Stimulated activated naive CD4-positive, alpha-beta T cell (primary cell): Measurements from ENCODE around the gene CUBN.

ENCODE experiments used
- DNase-seq, 6 experiments: peaks; one replicate each; lab custom pipeline; 2025; lab: John Stamatoyannopoulos, UW

CUBN gene

DNA sequence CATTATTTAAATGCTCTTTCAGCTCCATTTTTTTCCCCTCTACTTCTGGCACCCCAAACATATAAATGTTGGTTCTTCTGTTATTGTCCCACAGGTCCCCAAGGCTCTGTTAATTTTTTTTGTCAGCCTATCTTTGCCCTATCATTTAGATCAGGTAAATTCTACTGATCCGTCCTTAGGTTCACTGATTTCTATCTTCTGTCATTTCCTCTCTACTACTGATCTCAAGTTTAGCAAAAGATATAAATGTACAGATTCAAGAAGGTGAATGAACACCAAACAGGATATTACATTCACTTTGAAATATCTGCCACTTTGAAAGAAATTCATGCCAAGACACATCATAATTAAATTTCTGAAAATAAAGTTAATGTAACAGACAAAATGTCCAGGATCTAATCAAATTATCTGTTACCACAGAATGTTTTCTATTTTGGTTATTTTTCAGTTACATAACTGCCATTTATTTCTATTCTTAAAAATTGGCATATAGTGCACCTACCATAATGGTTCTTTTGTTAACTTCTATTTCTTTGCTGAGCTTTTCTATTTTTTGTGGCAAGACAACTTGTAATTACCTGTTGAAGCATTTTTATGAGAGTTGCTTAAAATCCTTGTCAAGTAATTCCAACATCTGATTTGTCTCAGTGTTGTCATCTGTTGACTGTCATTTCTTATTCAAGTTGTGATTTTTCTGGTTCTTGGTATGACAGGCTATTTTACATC, 12.1 kb upstream of the CUBN start:
- peak in 1 of 6 experiments; percentile 3 for DNase-seq

DNA sequence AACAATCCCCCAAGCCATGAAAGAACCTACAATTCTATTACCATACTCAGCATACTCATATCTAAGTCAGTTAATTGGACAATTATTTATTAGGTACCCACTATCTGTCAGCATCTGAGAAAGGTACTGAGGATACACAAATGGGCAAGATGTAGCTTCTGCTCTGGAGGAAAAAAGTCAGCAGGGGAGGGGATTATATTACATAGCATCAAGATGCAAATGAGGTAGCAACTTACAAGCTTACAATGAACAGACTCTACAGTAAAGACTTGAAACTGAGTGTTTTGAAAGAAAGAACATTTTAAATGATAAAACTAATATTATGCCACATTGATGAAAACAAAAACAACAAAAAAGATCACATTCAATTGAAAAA, 10.8 kb upstream of the CUBN start:
- DNase-seq, result no peak

DNA sequence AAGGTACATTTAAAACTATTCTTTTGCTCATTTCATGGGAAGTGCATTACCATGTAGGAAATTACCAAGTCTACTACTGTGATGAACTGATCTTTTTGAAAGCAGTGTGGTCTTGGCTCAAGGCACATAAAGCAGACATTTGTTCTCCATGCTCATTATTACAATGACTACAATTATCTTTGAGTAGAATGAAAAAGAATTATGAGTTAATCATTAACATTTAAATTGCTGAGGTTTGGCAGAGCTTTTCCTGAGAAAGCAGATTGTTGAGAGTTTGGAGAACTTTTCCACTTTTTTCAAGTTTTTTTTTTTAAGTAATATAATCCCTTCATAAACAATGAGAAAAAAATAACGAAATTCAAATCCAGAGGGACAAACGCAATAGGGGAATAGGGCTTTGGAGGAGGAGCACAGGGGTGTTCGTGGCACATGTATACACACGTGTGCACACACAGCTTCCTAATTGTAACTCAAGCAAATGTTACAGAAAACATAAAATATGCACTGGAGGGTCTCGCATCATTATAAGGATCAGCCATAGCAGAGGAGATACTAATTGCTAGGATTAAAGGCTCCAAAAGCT, 8.9 kb upstream of the CUBN start:
- no peak for DNase-seq

DNA sequence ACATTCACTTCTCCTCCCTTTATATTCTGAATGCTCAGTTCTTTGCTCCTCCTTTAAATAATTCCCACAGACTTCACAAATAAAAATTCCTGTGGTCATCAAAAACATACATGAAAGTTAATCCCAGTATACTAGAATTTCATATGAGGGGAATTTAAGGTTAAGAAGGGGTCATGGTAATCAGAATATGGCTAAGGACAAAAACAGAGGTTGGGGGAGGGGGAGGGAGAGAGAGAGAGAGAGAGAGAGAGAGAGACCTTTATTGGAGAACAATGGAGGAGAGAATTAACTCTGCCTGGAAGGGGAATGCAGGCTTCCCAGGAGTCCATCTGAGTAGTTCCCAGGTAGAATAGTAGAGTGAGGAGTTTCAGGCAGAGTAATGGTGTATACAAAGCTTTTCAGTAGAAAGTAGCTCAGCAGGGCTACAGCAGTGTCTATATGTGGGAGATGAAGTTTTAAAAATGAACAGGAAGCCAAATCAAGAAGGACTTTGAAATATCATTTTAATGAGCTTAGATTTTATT, 5.2 kb upstream of the CUBN start:
- no peak for DNase-seq

DNA sequence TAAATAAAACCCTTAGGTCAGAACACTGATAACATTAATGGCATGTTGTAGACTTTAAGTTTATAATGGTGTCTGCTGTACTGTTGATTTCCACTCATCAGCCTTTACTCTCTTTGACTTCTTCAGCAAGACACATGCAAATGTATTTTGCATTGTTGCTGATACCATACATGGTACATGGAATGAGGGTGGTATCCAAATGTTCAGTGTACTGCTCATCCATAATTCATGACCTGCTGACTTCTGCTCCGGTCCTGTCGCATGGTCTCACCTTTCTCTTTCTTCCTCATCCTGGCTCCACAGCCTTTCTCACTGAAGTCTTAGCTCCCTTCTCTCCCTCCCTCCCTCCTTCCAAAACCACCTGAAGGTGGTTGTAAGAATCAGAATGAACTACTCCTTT, 4.7 kb upstream of the CUBN start:
- DNase-seq, result no peak

DNA sequence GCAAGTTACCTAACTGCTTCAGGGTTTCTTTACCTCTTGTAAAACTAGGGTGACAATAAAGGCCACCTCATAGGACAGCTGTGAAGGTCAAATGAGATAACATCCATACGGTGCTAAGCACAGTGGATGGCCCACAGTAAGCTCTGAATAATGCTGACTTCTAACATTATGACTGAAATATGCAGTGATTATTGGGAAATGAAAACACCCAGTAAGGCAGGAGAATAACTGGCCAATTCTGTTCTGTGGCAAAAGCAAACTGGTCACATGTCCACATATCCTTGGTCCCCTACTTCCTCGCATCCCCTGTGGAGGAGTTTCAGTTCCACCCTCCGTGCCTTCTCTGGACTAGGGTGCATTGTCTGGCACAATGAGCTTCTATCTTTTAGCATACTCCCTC, 1.4 kb downstream of the CUBN start:
- no peak for DNase-seq

DNA sequence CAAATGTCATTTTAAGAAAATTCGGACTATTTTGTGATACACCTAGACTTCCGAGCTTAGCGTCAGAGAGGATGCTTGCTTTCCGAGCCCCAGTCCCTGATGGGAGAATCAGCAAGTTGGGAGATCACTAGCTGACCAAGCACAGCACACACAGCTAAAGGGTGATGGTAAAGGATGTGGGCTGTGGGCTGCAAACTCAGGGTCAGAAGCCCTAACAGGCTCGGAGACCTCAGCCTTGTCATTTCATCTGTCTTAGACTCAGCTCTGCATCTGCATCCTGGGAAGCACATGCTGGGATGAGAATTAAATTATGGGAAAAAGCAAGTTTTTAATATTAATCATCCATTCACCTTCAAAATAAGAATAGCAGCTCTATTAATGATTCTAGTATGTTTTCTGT, 3.3 kb downstream of the CUBN start:
- no peak for DNase-seq

DNA sequence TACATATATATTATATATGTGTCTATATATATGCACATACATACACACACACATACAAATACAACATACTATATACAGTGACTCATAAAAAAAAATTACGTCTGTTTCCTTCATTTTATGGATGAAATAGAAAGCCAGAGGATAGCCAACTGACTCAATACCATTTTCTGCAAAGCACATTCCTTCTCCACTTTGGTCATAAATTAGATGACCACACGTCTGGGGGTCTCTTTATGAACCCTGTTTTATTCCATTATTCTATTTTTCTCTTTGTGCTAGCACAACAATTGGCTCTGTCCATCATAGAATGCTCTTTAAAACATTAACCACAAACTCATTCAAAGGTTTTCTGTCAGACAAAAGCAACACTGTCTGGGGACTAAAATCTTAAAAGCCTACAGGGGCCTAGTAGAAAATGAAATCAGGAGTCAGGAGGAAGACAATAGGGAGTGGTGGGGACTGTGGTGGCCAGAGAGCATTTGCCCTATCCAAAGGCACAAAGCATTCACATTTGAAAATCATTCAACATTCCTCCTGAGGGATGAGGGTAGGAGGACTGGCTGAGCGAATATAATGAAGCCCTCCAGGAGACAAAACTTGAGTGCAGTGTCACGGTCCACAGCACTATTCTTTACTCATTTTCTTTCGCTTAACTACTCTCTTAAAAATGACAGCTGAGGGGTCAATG, 4.3 kb downstream of the CUBN start:
- no peak for DNase-seq

DNA sequence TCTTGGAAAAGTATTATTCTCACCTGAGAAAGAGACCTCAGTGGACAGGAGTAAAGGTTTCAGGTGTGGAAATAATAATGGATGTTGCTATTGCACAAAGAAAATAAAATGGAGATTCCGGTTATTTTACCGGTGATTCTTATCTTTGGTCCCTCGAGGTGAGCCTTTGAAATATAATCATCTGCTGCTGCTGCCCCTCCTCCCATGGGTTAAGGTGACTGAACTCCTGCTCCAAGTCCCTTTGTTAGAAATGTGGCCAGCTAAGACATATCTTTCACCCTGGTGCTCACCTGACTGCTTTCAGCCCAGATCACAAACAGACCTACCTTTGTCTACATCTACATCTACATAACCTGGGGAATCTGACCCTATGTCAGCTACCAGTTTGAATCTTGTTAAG, 5.7 kb downstream of the CUBN start:
- DNase-seq, result no peak

DNA sequence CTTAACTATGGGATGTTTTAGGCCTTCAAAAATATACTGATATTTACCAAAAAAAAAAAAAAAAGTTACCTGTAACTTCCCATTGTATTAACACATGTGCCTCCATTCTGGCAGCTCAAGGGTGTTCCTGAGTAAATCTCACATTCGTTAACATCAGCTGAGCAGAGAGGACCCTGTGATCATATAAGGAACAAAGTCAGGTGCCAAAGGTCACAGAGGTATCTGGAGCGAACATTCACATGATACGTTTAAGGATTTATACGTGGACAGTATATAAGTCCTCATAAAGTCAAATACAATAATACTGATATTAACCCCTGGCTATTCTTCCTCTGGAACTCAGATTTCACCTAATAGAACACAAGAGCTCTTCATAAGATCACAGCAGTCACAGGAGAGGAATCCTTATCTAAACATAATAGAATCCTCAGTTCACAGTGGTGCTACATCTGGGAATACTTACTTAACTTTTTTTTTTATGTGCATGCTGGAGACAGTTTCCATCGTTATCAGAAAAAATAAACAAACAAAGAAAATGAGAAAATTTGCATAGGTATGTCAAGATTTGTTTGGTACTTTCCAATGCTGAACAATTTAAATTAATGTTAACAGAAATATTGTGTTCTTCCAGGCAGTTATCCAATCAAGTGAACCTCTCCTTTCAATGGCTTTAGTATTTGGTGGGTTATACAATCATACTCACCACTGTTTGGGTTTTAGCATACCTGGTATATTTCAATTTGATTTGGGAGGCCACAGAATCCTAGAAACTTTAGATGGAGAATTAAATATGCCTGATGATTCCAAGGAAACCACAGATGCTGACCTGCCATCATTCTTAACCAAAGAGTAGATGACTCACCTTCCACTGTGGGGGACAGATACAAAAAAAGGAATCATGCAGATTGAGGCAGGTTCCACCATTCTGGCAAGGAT, 6.6 kb downstream of the CUBN start:
- no peak for DNase-seq

DNA sequence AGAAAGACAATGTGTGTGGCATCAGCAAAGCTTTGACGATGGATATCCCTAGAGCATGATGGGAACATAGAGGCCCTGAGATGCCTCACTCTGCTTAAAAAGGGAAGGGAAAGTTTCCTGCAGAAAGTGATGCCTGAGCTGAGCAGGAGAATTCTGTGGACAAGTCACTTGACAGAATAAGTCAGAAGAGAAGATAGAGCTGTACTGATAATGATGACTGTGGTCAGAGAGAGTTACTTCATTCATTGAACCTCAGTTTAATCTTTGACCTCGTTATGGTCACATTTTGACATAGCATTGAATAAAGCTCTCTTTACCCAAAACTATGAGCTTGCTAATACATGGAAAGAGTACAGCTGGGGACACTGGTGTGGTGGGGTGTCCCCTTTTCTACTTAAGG, 7.6 kb downstream of the CUBN start:
- DNase-seq, result no peak

DNA sequence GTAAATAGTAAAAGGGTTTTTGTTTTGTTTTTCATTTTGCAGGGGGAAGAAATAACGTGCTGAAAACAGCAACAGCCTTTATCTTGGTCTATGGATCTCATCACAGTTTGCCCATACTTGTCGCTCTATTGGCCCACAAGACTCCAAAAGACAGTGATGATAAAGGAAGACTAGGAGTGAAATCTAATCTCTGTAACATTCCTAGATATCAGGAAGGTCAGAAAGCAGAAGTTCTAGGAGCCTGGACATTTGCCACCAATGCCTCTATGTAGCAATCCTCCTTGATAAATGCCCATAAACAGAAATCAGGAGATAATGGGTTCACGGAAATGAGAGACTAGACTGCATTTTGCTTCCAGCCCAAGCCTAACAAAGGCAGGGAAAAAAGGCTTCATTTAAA, 8.9 kb downstream of the CUBN start:
- DNase-seq, result no peak

DNA sequence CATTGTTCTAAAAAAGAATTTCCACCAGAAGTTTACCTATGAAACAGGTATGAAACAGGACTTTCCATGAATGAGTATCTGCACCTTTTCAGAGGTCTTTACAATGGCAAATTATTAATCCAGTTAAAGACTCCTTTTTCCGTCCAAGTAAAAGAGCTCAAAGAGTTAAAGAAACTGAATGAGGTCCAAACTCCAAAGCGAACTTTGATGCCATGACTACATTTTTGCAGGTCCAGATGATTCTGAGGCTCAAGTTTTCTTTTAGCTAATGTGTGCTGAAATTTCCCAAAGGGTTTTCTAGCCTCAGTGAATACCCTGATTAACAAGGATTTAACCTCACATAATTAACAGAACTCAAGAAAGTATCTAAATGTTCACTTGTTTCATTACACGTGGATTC, 9.8 kb downstream of the CUBN start:
- no peak for DNase-seq

DNA sequence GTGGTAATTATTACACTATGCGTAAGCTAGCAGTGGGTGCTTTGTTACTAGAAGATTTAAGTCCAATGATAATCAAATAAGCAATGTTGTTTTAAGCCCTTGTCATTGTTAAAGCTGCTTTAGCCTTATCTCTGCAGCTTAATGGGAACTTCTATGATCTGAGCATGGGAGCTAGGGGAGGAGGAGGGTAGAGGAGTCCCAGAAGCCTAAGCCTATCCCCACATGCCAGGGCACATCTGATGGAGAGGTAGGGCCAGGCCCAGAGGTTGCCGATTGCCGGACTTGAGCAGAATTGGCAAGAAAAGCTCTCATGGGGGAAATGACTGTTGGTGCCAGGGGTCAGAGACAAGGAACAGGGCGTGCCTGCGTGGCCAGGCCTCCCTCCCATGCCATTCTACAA, 13.4 kb downstream of the CUBN start:
- DNase-seq, result no peak

DNA sequence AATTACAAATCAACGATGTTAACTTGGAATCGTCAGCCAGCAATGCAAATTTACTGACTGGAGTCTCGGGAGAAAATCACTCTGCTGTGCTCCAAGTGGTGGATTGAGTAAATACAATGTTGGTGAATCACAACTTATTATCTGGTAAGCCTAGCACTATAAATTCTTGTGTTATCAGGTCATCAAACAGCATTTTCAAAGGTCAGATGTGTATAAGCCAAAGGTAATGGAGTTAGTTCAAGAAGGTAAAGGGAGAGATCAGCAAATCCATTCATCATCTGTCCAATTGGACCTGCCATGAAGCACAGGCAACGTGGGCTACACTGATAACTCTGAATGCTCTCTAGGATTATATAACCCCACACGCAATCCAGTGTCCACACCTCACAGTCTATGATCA, 13.9 kb downstream of the CUBN start:
- DNase-seq, result no peak

DNA sequence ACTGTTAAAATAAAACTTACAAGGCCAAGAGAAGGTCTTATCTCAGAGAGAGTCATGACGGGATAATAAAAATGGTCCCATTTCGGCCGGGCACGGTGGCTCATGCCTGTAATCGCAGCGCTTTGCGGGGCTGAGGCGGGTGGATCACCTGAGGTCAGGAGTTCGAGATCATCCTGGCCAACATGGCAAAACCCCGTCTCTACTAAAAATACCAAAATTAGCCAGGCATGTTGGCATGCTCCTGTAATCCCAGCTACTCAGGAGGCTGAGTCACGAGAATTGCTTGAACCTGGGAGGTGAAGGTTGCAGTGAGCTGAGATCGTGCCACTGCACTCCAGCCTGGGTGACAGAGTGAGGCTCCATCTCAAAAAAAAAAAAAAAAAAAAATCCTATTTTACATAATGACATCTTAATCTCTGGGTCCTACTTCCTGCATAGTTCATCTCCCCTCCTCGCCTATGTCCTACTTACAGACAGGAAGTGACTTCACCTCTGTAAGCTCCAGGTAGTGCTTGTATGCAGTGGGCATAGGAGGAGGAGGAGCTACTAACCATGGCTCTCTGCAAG, 14.7 kb downstream of the CUBN start:
- peak in 1 of 6 experiments; percentile 2 for DNase-seq

DNA sequence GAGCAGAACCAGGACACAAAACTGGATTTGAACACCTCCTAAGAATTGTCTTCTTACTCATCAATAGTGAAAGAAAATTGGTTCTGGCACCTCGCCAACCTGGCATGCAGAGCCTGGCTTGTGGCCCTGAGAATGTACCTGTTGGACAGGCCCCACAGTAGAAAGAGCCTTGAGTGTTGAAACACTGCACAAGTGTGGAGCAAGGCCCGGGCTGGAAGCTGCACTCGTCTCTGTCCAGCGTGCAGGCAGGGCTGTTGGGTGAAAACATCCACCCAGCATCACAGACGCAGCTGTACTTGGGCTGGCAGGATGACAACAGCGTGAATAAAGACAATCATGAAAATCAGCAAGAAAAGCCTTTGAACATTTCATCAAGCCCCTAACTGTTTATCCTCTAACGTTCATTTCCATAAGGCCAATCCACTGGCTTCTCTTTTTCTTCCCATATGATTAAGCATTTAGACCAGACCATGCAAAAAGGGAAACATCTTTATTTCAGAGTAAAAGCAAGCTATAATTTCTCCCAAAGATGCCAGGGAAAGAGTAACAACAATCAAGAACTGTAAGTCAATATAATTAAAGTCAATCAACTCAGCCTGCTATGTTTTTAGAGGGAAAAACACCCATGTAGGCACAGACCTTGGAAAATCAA, 15.6 kb downstream of the CUBN start:
- DNase-seq, result peak in 1 of 6 experiments; percentile 1

DNA sequence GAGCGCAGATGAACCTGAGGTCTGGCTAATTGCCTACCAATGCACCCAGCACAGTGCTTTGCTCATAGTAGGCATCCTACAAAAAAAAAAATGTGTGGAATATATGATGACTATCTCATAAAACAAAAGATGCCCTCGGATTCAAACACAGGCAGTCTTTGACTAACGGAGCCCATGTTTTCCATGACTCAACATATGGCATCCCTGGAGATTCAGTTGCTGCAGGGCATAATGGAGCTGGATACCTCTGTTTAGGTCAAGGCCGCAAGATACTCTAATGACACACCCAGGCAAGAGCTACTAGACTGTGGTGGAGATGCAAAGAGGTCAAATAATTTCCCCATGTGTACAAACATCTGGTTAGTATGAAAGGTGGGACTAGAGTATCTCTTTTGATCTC, 16.3 kb downstream of the CUBN start:
- DNase-seq, result no peak

DNA sequence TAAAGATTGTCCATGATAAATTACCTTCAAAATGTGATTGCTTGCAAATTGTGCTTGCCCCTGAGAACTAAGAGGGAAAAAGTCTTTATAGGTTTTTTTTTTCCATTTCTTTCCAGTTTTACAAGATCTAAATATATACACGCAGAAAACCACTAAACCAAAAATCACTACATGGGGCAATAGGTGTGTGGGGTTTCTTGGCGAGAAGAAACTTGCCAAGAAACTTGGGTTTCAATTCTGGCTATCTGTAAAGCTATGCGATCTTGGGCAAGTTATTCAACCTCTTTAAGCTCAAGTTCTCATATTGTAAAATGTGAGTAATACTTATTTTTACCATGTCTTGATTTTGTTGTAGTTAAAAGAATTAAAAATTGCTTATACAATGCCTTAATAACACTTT, 17.0 kb downstream of the CUBN start:
- DNase-seq, result no peak

DNA sequence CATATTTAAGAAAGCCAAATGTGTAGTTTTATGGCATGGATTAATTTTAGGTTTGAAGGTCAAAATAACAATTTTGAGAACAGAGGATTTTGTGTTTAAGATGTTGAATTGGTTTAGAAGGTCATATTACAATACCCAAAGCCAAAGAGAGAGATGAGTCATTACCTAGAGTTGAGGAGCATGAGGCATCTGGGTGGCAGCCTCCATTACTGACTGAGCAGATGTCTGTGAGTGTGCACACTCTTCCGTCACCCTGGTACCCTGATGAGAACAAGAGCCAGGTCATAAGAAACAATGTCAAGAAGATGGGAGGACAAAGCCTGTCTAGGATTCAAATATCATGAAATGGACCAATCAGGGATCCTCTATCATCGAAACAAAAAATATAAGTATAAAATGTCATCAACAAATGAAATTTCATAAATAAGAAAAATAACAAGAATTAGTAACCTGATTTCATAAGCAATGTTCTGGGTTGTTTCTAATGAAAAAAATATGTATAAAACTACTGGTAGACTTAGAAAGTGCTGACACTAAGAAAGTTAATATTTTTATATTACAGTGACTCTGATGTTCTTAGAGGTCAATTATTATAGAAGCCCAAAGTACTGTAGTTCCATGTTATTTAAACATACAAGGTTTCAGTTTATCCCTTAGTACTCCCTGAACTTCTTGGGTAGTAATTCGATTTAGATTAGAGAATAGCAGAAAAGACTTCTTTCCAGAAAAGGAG, 20.0 kb downstream of the CUBN start:
- no peak for DNase-seq

DNA sequence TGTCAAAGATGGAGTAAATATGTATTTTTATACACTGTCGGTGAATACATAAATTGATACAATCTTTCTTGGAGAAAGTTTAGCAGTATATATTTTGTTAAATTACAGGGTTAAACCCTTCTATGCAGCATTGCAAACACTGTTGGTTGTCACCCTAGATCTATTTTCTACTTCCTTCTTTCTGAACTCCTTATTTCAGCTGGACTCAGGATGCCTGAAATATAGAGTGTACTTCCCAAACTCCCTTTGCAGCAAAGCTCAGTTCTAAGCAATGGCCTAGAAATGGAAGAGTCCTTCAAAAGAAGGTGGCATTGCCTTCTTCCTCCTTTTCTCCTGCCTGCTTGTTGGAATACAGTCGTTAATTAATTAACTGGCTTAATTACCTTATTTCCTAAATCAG, 20.6 kb downstream of the CUBN start:
- no peak for DNase-seq
